GM12874 (cell line): ENCODE results near the gene SCN3B.

Source experiments
- CTCF ChIP-seq: IDR thresholded peaks from 2 replicates; pipeline ENCODE4 v1.5.1; 2011; ENCODE audit warnings: low read depth, mild to moderate bottlenecking, control low read depth, low read length, moderate library complexity; ENCODE audit not compliant: insufficient read depth

The SCN3B gene

GRCh38 chr11:123587044-123587443, 67.4 kb downstream of the SCN3B start:
- no peak for TF ChIP-seq CTCF

- no peak for TF ChIP-seq CTCF
Measured at GRCh38 chr11:123586568-123586967, 67.9 kb downstream of the SCN3B start.

GRCh38 chr11:123585706-123586105, 68.7 kb downstream of the SCN3B start:
- TF ChIP-seq CTCF, result no peak

- no peak for TF ChIP-seq CTCF
Measured at GRCh38 chr11:123585206-123585605, 69.2 kb downstream of the SCN3B start.

- no peak for TF ChIP-seq CTCF
Measured at GRCh38 chr11:123584737-123585136, 69.7 kb downstream of the SCN3B start.

- TF ChIP-seq CTCF, result no peak
Measured at GRCh38 chr11:123584186-123584585, 70.2 kb downstream of the SCN3B start.

- TF ChIP-seq CTCF, result no peak
Measured at GRCh38 chr11:123582992-123583504, 71.4 kb downstream of the SCN3B start.
